H9 (cell line): Measurements from ENCODE around the gene ZNF578. TPM values are rescaled to one million over a fixed set of nuclear protein-coding genes. Genes with fewer than 3 reads are reported as not detected.
"Not testable (repeated sequence)": the region's sequence is repeated elsewhere in the genome, so short reads cannot be mapped to it uniquely, and the experiment has no call there.

Experiments used
- DNase-seq: peaks from one replicate; pipeline ENCODE4 v3.0.0-alpha.2; 2017
- H2AFZ ChIP-seq: one replicate; pipeline ENCODE4 v1.6.1; 2013; ENCODE audit warnings: mild to moderate bottlenecking, low read length, control low read depth, moderate library complexity
- H2AK5ac ChIP-seq: 2 replicates; pipeline ENCODE4 v1.6.1; 2013; ENCODE audit warnings: low read length, control low read depth, mixed read lengths; ENCODE audit not compliant: insufficient read length
- H2BK120ac ChIP-seq: one replicate; pipeline ENCODE4 v1.6.1; 2013; ENCODE audit warnings: low read depth, mild to moderate bottlenecking, low read length, control low read depth, inconsistent platforms; ENCODE audit not compliant: poor library complexity, severe bottlenecking
- H2BK12ac ChIP-seq: 2 replicates; pipeline ENCODE4 v1.6.1; 2013; ENCODE audit warnings: low read length, control low read depth, mixed read lengths, low read depth; ENCODE audit not compliant: insufficient read length
- H2BK15ac ChIP-seq: 2 replicates; pipeline ENCODE4 v1.6.1; 2013; ENCODE audit warnings: low read depth, low read length, control low read depth
- H2BK20ac ChIP-seq: one replicate; pipeline ENCODE4 v1.6.1; 2013; ENCODE audit warnings: low read depth, mild to moderate bottlenecking, low read length, control low read depth, inconsistent platforms; ENCODE audit not compliant: poor library complexity, severe bottlenecking
- H2BK5ac ChIP-seq: 2 replicates; pipeline ENCODE4 v1.6.1; 2013; ENCODE audit warnings: low read length, control low read depth, mixed read lengths; ENCODE audit not compliant: insufficient read length
- H3K14ac ChIP-seq: 2 replicates; pipeline ENCODE4 v1.6.1; 2013; ENCODE audit warnings: low read length, control low read depth; ENCODE audit not compliant: insufficient read depth
- H3K18ac ChIP-seq: 2 replicates; pipeline ENCODE4 v1.6.1; 2013; ENCODE audit warnings: low read depth, mild to moderate bottlenecking, mixed read lengths, low read length, control low read depth; ENCODE audit not compliant: insufficient read length
- H3K23ac ChIP-seq: 2 replicates; pipeline ENCODE4 v1.6.1; 2013; ENCODE audit warnings: low read length, control low read depth, mixed read lengths, low read depth; ENCODE audit not compliant: insufficient read length
- H3K23me2 ChIP-seq: 2 replicates; pipeline ENCODE4 v1.6.1; 2013; ENCODE audit warnings: low read depth, mild to moderate bottlenecking, mixed read lengths, low read length, control low read depth; ENCODE audit not compliant: insufficient read length, poor library complexity, severe bottlenecking
- H3K27ac ChIP-seq: 2 replicates; pipeline ENCODE4 v1.5.1; 2013; ENCODE audit warnings: low read length, control low read depth, mixed read lengths, low read depth; ENCODE audit not compliant: insufficient read length
- H3K27me3 ChIP-seq: 2 replicates; pipeline ENCODE4 v1.6.1; 2013; ENCODE audit warnings: low read length, control low read depth, inconsistent platforms; ENCODE audit not compliant: insufficient read depth
- H3K4ac ChIP-seq: 2 replicates; pipeline ENCODE4 v1.6.1; 2013; ENCODE audit warnings: low read depth, mild to moderate bottlenecking, control low read depth, inconsistent platforms, low read length, moderate library complexity
- H3K4me1 ChIP-seq: 2 replicates; pipeline ENCODE4 v1.6.1; 2013; ENCODE audit warnings: low read length, control low read depth, inconsistent platforms; ENCODE audit not compliant: insufficient read depth
- H3K4me2 ChIP-seq: 2 replicates; pipeline ENCODE4 v1.6.1; 2013; ENCODE audit warnings: low read length, control low read depth, mixed read lengths; ENCODE audit not compliant: insufficient read length, insufficient read depth
- H3K56ac ChIP-seq: 2 replicates; pipeline ENCODE4 v1.6.1; 2013; ENCODE audit warnings: low read depth, mild to moderate bottlenecking, mixed read lengths, low read length, control low read depth; ENCODE audit not compliant: insufficient read length
- H3K79me1 ChIP-seq: 2 replicates; pipeline ENCODE4 v1.6.1; 2013; ENCODE audit warnings: low read depth, mild to moderate bottlenecking, moderate library complexity, low read length, control low read depth, inconsistent platforms; ENCODE audit not compliant: insufficient read depth, poor library complexity, severe bottlenecking
- H3K79me2 ChIP-seq: 2 replicates; pipeline ENCODE4 v1.6.1; 2013; ENCODE audit warnings: low read length, control low read depth, inconsistent platforms; ENCODE audit not compliant: insufficient read depth
- H3K9ac ChIP-seq: 2 replicates; pipeline ENCODE4 v1.6.1; 2013; ENCODE audit warnings: low read length, control low read depth, mixed read lengths; ENCODE audit not compliant: insufficient read length; ENCODE audit errors: extremely low read depth
- H3K9me3 ChIP-seq: one replicate; pipeline ENCODE4 v1.6.1; 2013; ENCODE audit warnings: low read depth, low read length, inconsistent platforms; ENCODE audit not compliant: control insufficient read depth
- H3T11ph ChIP-seq: one replicate; pipeline ENCODE4 v1.6.1; 2013; ENCODE audit warnings: mild to moderate bottlenecking, low read length, control low read depth, inconsistent platforms
- H4K20me1 ChIP-seq: one replicate; pipeline ENCODE4 v1.6.1; 2013; ENCODE audit not compliant: control insufficient read depth, insufficient read length, insufficient read depth
- H4K5ac ChIP-seq: 2 replicates; pipeline ENCODE4 v1.6.1; 2013; ENCODE audit warnings: low read depth, mild to moderate bottlenecking, mixed read lengths, low read length, control low read depth; ENCODE audit not compliant: insufficient read length
- H4K8ac ChIP-seq: replicated peaks from 2 replicates; pipeline ENCODE4 v1.6.1; 2013; ENCODE audit warnings: low read length, control low read depth, mixed read lengths, low read depth; ENCODE audit not compliant: insufficient read length
- H4K91ac ChIP-seq: 2 replicates; pipeline ENCODE4 v1.6.1; 2013; ENCODE audit warnings: low read depth, mild to moderate bottlenecking, moderate library complexity, mixed read lengths, low read length, control low read depth; ENCODE audit not compliant: insufficient read length
- H3K27ac Mint-ChIP-seq, 3 experiments: 2 replicates in 2 of 3; 3 replicates in 1 of 3; pipeline ENCODE4 v1.8.0; 2020 to 2021; ENCODE audit warnings: mixed read lengths in 3 of 3, mild to moderate bottlenecking in 1 of 3, moderate library complexity in 1 of 3
- H3K27me3 Mint-ChIP-seq: 2 replicates; pipeline ENCODE4 v1.8.0; 2021; ENCODE audit warnings: low read depth, mild to moderate bottlenecking, moderate library complexity, mixed read lengths
- H3K36me3 Mint-ChIP-seq, 3 experiments: 2 replicates in 2 of 3; 3 replicates in 1 of 3; pipeline ENCODE4 v1.8.0; 2020 to 2021; ENCODE audit warnings: low read depth in 3 of 3, mixed read lengths in 3 of 3; ENCODE audit not compliant: insufficient read depth in 1 of 3
- H3K4me1 Mint-ChIP-seq, 2 experiments: 2 replicates each; pipeline ENCODE4 v1.8.0; 2020; ENCODE audit warnings: mixed read lengths in 2 of 2
- H3K4me3 Mint-ChIP-seq, 2 experiments: 2 replicates in 1 of 2; 3 replicates in 1 of 2; pipeline ENCODE4 v1.8.0; 2020 to 2021; ENCODE audit warnings: mild to moderate bottlenecking in 2 of 2, mixed read lengths in 2 of 2, moderate library complexity in 1 of 2
- H3K9me3 Mint-ChIP-seq, 2 experiments: 2 replicates in 1 of 2; 3 replicates in 1 of 2; pipeline ENCODE4 v1.8.0; 2020; ENCODE audit warnings: mild to moderate bottlenecking in 2 of 2, mixed read lengths in 2 of 2, moderate library complexity in 1 of 2
- WGBS: extraction: QIAGEN DNeasy Blood & Tissue Kit; methylation state at CpG from one replicate; pipeline ENCODE4 v1.1.7; 2013; ENCODE audit warnings: missing lambda C conversion rate, low lambda C conversion rate, mixed read lengths; ENCODE audit not compliant: insufficient read length; ENCODE audit errors: extremely low coverage; 5-methylcytosine and 5-hydroxymethylcytosine counted together
- total RNA-seq: library from RNA; stranded (reverse); gene quantifications from 2 replicates; pipeline ENCODE4 v1.2.1, GENCODE V29; 2021
- TF ChIP-seq, protein P1 (sequence below): fragments of 200-600 bp; sonication (generic); conservative IDR thresholded peaks from 3 replicates; pipeline ENCODE4 v1.8.0; 2021; ENCODE audit warnings: antibody characterized with exemption, mild to moderate bottlenecking

The ZNF578 gene
- total RNA-seq, 1 experiment from 2014 or later: 5.3 TPM

DNA sequence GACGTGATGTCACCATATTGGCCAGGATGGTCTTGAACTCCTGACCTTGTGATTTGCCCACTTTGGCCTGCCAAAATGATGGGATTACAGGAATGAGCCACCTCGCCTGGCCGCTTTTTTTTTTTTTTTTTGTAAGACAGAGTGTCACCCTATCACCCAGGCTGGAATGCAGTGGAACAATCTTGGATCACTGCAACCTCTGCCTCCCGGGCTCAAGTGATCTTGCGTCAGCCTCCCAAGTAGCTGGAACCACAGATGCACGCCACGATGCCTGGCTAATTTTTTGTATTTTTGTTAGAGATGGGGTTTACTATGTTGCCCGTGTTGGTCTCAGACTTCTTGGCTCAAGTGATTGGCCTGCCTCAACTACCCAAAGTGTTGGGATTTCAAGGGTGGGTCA, 45.2 kb downstream of the ZNF578 start:
- H2BK5ac ChIP-seq: no peak overlapping the region
- H3K79me1 ChIP-seq: no peaks in the 10 kb centered on the region
- WGBS: no CpG with 5 or more reads among the region's 8 CpGs

DNA sequence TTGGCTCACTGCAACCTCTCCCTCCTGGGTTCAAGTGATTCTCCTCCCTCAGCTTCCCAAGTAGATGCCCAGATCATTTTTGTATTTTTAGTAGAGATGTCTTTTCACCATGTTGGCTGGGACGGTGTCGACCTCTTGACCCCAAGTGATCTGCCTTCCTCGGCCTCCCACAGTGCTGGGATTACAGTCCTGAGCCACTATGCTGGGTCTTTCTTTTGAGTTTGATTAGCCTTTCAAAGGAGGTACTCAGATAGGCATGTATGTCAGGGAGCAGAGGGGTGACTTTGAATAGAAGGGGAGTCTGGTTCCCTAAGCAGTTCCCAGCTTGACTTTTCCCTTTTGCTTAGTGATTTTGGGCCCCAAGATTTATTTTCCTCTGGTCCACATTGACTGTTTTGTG, 47.1 kb downstream of the ZNF578 start:
- not testable (repeated sequence) for H2AFZ ChIP-seq, H2BK20ac ChIP-seq, H3K4ac ChIP-seq, H4K5ac ChIP-seq, H3K4me1 ChIP-seq, H3K27ac ChIP-seq, H4K20me1 ChIP-seq, H3K23ac ChIP-seq, H2BK12ac ChIP-seq, H2AK5ac ChIP-seq, H2BK5ac ChIP-seq, H3K14ac ChIP-seq, H3T11ph ChIP-seq, H3K23me2 ChIP-seq, H3K79me2 ChIP-seq, H3K9ac ChIP-seq, H3K4me2 ChIP-seq, H3K79me1 ChIP-seq, H2BK120ac ChIP-seq, H4K8ac ChIP-seq, H3K9me3 ChIP-seq, H3K18ac ChIP-seq, H2BK15ac ChIP-seq, H4K91ac ChIP-seq, H3K56ac ChIP-seq, H3K27ac Mint-ChIP-seq, H3K9me3 Mint-ChIP-seq
- peak; percentile 54 for DNase-seq
- WGBS: no CpG with 5 or more reads among the region's 3 CpGs
- peaks cover 99% of the 10 kb centered on the region for H3K27me3 Mint-ChIP-seq
- H3K4me3 Mint-ChIP-seq: peak overlapping the region in 1 of 2 experiments; percentile 36; a peak in 1 of 5 replicates
- peaks cover 4 to 47% (median 12%) of the 10 kb centered on the region in 3 experiments; a peak in 5 of 7 replicates for H3K36me3 Mint-ChIP-seq
- peaks cover 17% of the 10 kb centered on the region; the same call in 1 of the 2 replicates for H3K27me3 ChIP-seq
- H3K4me1 Mint-ChIP-seq: peaks cover 22 to 23% of the 10 kb centered on the region in 2 experiments

More for the DNA sequence above, 45.2 kb downstream of the ZNF578 start:
- Histone ChIP-seq H3T11ph (no peak overlapping the region), H2AFZ (no peak overlapping the region), H4K91ac (no peak overlapping the region), H3K23ac (no peak overlapping the region), H2BK15ac (no peak overlapping the region), H4K20me1 (no peaks in the 10 kb centered on the region), H3K18ac (no peak overlapping the region), H3K4me1 (no peaks in the 10 kb centered on the region; the same call in 1 of the 2 replicates), H3K9ac (no peak overlapping the region), H3K23me2 (no peaks in the 10 kb centered on the region), H3K27ac (no peak overlapping the region), H4K8ac (no peak overlapping the region), H2AK5ac (no peak overlapping the region), H3K4me2 (no peak overlapping the region), H3K56ac (no peak overlapping the region), H3K4ac (no peak overlapping the region), H2BK120ac (no peak overlapping the region), H3K27me3 (peaks cover 17% of the 10 kb centered on the region; the same call in 1 of the 2 replicates), H3K79me2 (no peaks in the 10 kb centered on the region), H3K14ac (no peak overlapping the region), H3K9me3 (no peaks in the 10 kb centered on the region), H2BK20ac (no peak overlapping the region), H4K5ac (no peak overlapping the region), H2BK12ac (no peak overlapping the region)
- TF ChIP-seq, protein P1, sequence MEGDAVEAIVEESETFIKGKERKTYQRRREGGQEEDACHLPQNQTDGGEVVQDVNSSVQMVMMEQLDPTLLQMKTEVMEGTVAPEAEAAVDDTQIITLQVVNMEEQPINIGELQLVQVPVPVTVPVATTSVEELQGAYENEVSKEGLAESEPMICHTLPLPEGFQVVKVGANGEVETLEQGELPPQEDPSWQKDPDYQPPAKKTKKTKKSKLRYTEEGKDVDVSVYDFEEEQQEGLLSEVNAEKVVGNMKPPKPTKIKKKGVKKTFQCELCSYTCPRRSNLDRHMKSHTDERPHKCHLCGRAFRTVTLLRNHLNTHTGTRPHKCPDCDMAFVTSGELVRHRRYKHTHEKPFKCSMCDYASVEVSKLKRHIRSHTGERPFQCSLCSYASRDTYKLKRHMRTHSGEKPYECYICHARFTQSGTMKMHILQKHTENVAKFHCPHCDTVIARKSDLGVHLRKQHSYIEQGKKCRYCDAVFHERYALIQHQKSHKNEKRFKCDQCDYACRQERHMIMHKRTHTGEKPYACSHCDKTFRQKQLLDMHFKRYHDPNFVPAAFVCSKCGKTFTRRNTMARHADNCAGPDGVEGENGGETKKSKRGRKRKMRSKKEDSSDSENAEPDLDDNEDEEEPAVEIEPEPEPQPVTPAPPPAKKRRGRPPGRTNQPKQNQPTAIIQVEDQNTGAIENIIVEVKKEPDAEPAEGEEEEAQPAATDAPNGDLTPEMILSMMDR: no peak
- H3K9me3 Mint-ChIP-seq: peaks cover 3 to 5% of the 10 kb centered on the region in 2 experiments; a peak in 4 of 5 replicates
- peaks cover 4 to 31% (median 10%) of the 10 kb centered on the region in 3 experiments; a peak in 5 of 7 replicates for H3K36me3 Mint-ChIP-seq
- H3K4me1 Mint-ChIP-seq: peaks cover 26 to 28% of the 10 kb centered on the region in 2 experiments
- DNase-seq: no peak
- H3K27me3 Mint-ChIP-seq: peaks cover 99% of the 10 kb centered on the region
- no peak overlapping the region for H3K4me3 Mint-ChIP-seq
- no peak overlapping the region for H3K27ac Mint-ChIP-seq
